Measurements from ENCODE around the gene CLPTM1L.

DNA sequence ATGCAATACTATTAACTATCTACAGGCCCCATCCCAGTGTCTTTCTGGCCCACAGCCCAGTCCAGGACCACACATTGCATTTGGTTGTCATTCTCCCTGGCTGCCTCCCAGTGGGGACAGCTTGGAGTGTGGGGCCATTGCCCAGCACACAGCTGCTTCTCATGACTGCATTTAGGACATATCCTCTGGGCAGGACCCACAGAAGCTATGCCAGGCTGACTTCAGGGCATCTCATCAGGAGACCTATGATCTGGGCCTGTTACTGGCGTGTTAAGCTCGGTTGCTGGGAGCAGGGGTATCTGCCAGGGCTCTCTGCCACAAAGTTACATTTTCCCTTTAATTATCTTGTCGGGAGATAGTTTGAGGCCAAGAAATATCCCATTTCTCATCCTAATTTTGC, 32.1 kb upstream of the CLPTM1L start:
- no peak for TF ChIP-seq CTCF (tag by site-specific recombination; IDR thresholded peaks at IDR 0.05)
- TF ChIP-seq, protein P1, sequence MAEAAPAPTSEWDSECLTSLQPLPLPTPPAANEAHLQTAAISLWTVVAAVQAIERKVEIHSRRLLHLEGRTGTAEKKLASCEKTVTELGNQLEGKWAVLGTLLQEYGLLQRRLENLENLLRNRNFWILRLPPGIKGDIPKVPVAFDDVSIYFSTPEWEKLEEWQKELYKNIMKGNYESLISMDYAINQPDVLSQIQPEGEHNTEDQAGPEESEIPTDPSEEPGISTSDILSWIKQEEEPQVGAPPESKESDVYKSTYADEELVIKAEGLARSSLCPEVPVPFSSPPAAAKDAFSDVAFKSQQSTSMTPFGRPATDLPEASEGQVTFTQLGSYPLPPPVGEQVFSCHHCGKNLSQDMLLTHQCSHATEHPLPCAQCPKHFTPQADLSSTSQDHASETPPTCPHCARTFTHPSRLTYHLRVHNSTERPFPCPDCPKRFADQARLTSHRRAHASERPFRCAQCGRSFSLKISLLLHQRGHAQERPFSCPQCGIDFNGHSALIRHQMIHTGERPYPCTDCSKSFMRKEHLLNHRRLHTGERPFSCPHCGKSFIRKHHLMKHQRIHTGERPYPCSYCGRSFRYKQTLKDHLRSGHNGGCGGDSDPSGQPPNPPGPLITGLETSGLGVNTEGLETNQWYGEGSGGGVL (tag by site-specific recombination; IDR thresholded peaks at IDR 0.05) = no peak
- no peak for TF ChIP-seq ZNF76 (tag by site-specific recombination; IDR thresholded peaks at IDR 0.05; ENCODE audit: borderline replicate concordance, low read depth)
- no peak for TF ChIP-seq ZNF747 (tag by site-specific recombination; IDR thresholded peaks at IDR 0.05)
- TF ChIP-seq, protein P2, sequence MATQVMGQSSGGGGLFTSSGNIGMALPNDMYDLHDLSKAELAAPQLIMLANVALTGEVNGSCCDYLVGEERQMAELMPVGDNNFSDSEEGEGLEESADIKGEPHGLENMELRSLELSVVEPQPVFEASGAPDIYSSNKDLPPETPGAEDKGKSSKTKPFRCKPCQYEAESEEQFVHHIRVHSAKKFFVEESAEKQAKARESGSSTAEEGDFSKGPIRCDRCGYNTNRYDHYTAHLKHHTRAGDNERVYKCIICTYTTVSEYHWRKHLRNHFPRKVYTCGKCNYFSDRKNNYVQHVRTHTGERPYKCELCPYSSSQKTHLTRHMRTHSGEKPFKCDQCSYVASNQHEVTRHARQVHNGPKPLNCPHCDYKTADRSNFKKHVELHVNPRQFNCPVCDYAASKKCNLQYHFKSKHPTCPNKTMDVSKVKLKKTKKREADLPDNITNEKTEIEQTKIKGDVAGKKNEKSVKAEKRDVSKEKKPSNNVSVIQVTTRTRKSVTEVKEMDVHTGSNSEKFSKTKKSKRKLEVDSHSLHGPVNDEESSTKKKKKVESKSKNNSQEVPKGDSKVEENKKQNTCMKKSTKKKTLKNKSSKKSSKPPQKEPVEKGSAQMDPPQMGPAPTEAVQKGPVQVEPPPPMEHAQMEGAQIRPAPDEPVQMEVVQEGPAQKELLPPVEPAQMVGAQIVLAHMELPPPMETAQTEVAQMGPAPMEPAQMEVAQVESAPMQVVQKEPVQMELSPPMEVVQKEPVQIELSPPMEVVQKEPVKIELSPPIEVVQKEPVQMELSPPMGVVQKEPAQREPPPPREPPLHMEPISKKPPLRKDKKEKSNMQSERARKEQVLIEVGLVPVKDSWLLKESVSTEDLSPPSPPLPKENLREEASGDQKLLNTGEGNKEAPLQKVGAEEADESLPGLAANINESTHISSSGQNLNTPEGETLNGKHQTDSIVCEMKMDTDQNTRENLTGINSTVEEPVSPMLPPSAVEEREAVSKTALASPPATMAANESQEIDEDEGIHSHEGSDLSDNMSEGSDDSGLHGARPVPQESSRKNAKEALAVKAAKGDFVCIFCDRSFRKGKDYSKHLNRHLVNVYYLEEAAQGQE (tag by site-specific recombination; IDR thresholded peaks at IDR 0.05) = no peak
- no peak for TF ChIP-seq REPIN1 (tag by site-specific recombination; IDR thresholded peaks at IDR 0.05; ENCODE audit: low read depth)
- TF ChIP-seq ZNF341 (tag by site-specific recombination; IDR thresholded peaks at IDR 0.05; ENCODE audit: low read depth) = no peak
- no peak for TF ChIP-seq YY1 (tag by site-specific recombination; IDR thresholded peaks at IDR 0.05)
- no peak for TF ChIP-seq ZFP41 (tag by site-specific recombination; IDR thresholded peaks at IDR 0.05; ENCODE audit: borderline replicate concordance)
- no peak for TF ChIP-seq ZNF792 (tag by site-specific recombination; IDR thresholded peaks at IDR 0.05)
- TF ChIP-seq PRDM10 (tag by site-specific recombination; IDR thresholded peaks at IDR 0.05) = no peak

Data from HEK293 (cell line).